ENCODE measurements around the gene APOM.

DNA sequence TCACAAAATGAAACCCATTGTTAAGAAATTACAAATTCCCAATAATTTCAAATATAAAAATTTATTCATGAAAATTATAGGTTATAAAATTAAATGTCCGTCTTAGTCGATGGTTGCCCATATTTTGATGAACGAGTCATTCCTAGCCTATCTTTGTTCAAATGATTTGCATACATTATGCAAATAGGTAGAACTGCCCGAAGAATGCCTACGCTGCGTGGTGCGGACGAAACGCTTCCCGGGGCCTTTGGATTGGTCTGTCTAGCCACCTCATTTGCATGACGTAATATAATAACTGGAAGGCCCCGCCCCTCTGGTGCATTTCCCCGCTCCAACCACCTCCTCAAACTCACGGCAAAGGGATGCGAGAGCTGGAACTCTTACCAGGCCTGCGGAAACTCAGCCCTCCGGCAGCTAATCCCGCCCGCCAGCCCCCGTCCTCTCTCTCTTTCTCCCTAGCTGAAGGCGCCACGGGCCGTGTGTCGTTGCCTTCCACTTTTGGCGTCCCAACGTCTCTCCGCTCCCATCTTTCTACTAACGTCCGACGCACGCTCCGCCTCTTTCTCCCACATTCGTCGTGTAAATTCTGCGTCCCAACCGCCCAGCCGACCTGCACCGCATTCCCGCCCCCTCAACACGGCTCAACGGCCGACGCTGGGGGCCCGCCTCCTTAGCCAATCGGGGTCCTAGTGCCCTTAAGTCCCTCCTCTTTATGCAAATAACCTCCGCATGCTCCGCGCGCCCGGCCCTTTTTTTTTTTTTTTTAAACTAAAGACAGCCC is 35.7 kb upstream of the APOM start:
- TF ChIP-seq, protein P1, sequence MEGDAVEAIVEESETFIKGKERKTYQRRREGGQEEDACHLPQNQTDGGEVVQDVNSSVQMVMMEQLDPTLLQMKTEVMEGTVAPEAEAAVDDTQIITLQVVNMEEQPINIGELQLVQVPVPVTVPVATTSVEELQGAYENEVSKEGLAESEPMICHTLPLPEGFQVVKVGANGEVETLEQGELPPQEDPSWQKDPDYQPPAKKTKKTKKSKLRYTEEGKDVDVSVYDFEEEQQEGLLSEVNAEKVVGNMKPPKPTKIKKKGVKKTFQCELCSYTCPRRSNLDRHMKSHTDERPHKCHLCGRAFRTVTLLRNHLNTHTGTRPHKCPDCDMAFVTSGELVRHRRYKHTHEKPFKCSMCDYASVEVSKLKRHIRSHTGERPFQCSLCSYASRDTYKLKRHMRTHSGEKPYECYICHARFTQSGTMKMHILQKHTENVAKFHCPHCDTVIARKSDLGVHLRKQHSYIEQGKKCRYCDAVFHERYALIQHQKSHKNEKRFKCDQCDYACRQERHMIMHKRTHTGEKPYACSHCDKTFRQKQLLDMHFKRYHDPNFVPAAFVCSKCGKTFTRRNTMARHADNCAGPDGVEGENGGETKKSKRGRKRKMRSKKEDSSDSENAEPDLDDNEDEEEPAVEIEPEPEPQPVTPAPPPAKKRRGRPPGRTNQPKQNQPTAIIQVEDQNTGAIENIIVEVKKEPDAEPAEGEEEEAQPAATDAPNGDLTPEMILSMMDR (IDR thresholded peaks at IDR 0.05) = peak in 2 of 5 experiments; percentile 39 to 65
- TF ChIP-seq POLR2A (IDR thresholded peaks at IDR 0.05) = peak; percentile 93 to 97
